ENCODE measurements around the gene SYTL2.
A peak's percentile ranks its signal among the peaks of the same experiment; 100 is the strongest.

DNA sequence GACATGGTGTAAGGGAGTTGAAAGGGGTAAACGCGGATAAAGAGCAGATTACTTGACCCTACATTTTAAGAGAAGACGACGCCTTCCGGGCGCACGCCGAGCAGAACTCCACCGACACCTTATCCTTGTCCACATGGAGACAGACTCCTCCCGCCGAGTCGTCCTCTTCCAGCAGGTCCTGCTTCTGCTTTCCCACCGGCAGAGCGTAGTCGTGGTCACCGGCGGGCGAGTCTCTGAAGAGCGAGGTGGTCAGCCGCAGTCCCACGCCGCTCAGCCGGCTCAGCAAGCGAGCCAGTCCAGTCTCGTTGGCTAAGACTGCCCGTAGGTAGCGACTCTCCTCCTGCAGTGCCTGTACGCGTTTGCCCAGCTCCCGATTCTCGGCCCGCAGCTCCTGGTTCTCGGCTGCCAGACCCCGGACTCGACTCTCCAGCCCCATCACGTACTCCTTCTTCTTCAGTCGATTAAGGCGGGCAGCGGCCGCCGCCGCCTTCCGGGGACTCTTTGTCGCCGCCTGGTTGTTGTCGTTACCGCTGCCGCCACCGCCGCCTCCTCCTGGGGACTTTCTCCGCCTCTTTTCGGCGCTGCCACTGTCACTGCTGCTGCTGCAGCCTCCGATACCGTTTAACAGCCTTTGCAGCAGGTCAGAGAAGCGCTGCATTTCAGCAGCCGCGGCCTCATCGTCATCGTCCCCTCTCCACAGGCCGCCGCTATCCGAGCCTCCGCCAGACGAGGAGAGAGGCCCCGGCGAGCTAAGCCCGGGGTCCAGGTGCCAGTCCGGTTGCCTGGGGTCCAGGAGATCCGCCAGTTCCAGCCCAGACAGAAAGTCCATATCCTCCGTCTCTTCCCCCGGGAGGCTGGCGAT lies 147.0 kb downstream of the SYTL2 start:
- TF ChIP-seq, protein P1, sequence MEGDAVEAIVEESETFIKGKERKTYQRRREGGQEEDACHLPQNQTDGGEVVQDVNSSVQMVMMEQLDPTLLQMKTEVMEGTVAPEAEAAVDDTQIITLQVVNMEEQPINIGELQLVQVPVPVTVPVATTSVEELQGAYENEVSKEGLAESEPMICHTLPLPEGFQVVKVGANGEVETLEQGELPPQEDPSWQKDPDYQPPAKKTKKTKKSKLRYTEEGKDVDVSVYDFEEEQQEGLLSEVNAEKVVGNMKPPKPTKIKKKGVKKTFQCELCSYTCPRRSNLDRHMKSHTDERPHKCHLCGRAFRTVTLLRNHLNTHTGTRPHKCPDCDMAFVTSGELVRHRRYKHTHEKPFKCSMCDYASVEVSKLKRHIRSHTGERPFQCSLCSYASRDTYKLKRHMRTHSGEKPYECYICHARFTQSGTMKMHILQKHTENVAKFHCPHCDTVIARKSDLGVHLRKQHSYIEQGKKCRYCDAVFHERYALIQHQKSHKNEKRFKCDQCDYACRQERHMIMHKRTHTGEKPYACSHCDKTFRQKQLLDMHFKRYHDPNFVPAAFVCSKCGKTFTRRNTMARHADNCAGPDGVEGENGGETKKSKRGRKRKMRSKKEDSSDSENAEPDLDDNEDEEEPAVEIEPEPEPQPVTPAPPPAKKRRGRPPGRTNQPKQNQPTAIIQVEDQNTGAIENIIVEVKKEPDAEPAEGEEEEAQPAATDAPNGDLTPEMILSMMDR (IDR thresholded peaks at IDR 0.05) = peak; percentile 36 to 58 (median 41)
- TF ChIP-seq POLR2A (IDR thresholded peaks at IDR 0.05) = no peak

All from ovary (tissue), 3 donors.